Mesendoderm (in vitro differentiated cells): Measurements from ENCODE around the gene THBS1.

Source experiments
- DNase-seq: peaks from one replicate; pipeline ENCODE4 v3.0.0; 2013
- H2AK5ac ChIP-seq: 2 replicates; pipeline ENCODE4 v1.6.1; 2013; ENCODE audit warnings: low read length, inconsistent platforms
- H2BK120ac ChIP-seq: 2 replicates; pipeline ENCODE4 v1.6.1; 2013; ENCODE audit warnings: low read depth, mild to moderate bottlenecking, low read length, moderate library complexity, mixed read lengths
- H2BK15ac ChIP-seq: replicated peaks from 2 replicates; pipeline ENCODE4 v1.6.1; 2013; ENCODE audit warnings: low read depth, mild to moderate bottlenecking, moderate library complexity
- H2BK5ac ChIP-seq: 2 replicates; pipeline ENCODE4 v1.6.1; 2013; ENCODE audit warnings: low read length, inconsistent platforms
- H3K18ac ChIP-seq: 2 replicates; pipeline ENCODE4 v1.6.1; 2013; ENCODE audit warnings: mild to moderate bottlenecking, low read length, mixed read lengths
- H3K23ac ChIP-seq: one replicate; pipeline ENCODE4 v1.6.1; 2013; ENCODE audit warnings: low read length
- H3K27ac ChIP-seq: 2 replicates; pipeline ENCODE4 v1.5.1; 2013; ENCODE audit warnings: low read depth, mild to moderate bottlenecking, inconsistent platforms, low read length, moderate library complexity
- H3K27me3 ChIP-seq: 2 replicates; pipeline ENCODE4 v1.6.1; 2013; ENCODE audit warnings: low read length, control low read depth, mild to moderate bottlenecking, inconsistent platforms; ENCODE audit not compliant: insufficient read depth, poor library complexity
- H3K36me3 ChIP-seq: 2 replicates; pipeline ENCODE4 v1.6.1; 2013; ENCODE audit warnings: low read length, inconsistent platforms; ENCODE audit not compliant: control insufficient read depth, insufficient read depth
- H3K4ac ChIP-seq: one replicate; pipeline ENCODE4 v1.6.1; 2013; ENCODE audit warnings: low read depth, mild to moderate bottlenecking, low read length, moderate library complexity
- H3K4me1 ChIP-seq: 2 replicates; pipeline ENCODE4 v1.6.1; 2013; ENCODE audit warnings: low read depth, low read length, inconsistent platforms; ENCODE audit not compliant: control insufficient read depth
- H3K4me2 ChIP-seq: 2 replicates; pipeline ENCODE4 v1.6.1; 2013; ENCODE audit warnings: low read length
- H3K4me3 ChIP-seq: 2 replicates; pipeline ENCODE4 v1.5.1; 2013; ENCODE audit warnings: mild to moderate bottlenecking, low read length
- H3K56ac ChIP-seq: one replicate; pipeline ENCODE4 v1.6.1; 2013; ENCODE audit warnings: low read length
- H3K79me1 ChIP-seq: 2 replicates; pipeline ENCODE4 v1.6.1; 2013; ENCODE audit warnings: low read length, inconsistent platforms
- H3K79me2 ChIP-seq: 2 replicates; pipeline ENCODE4 v1.6.1; 2013; ENCODE audit warnings: mild to moderate bottlenecking, low read length; ENCODE audit not compliant: control insufficient read depth, insufficient read depth
- H3K9ac ChIP-seq: 2 replicates; pipeline ENCODE4 v1.6.1; 2013; ENCODE audit warnings: low read length, inconsistent platforms
- H4K5ac ChIP-seq: one replicate; pipeline ENCODE4 v1.6.1; 2013; ENCODE audit warnings: low read length
- H4K8ac ChIP-seq: one replicate; pipeline ENCODE4 v1.6.1; 2013; ENCODE audit warnings: low read depth, mild to moderate bottlenecking, control low read depth, low read length, moderate library complexity
- WGBS: extraction: QIAGEN DNeasy Blood & Tissue Kit; methylation state at CpG from one replicate; pipeline ENCODE4 v1.1.7; 2013; ENCODE audit warnings: low lambda C conversion rate, missing lambda C conversion rate; ENCODE audit not compliant: insufficient coverage; ENCODE audit errors: extremely low coverage; 5-methylcytosine and 5-hydroxymethylcytosine counted together

The THBS1 gene

DNA sequence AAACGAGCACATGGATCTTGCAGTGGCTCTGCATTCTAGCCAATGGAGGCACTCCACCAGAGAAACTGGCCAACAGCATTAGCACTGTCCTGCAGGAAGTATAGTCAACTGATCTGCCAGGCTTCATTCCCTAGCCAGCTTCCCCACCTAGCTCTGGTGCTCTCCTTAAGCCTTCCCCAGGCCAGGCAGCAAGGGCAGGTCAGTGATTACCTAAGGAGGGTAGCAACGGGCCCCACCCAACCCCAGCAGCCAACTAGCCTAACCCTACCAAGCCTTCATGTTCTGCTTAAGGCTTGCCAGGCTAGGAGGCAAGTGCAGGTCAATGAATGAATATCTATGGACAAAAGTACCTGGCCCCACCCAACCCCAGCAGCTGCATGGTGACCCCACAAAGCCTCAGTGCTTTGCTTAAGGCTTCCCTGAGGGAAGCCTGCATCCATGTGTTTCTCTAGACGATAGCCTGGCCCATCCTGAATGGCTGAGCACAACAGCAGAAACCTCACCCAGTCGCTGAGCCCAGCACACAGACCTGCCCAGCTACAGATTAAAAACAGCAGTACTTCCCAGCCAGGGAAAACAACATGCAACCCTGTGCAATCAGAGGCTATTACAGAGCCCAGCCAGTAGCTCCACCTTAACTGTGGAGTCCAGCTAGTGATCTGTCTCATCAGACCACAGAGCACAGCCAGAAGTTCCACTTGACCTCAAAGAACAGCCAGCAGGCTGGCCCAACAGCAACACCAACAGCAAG, 28.5 kb downstream of the THBS1 start:
- Histone ChIP-seq H3K79me2 (no peaks in the 10 kb centered on the region), H2BK120ac (no peak overlapping the region), H3K36me3 (no peaks in the 10 kb centered on the region), H3K27me3 (no peaks in the 10 kb centered on the region), H3K4ac (no peak overlapping the region), H4K8ac (no peak overlapping the region), H2BK5ac (no peak overlapping the region), H3K56ac (no peak overlapping the region), H3K27ac (no peak overlapping the region), H3K9ac (no peak overlapping the region), H3K23ac (no peak overlapping the region), H3K4me3 (no peak overlapping the region), H3K4me1 (no peaks in the 10 kb centered on the region), H3K4me2 (no peak overlapping the region), H2AK5ac (no peak overlapping the region), H4K5ac (no peak overlapping the region), H3K18ac (no peak overlapping the region), H3K79me1 (no peaks in the 10 kb centered on the region), H2BK15ac (no peak overlapping the region)
- WGBS = no CpG with 5 or more reads among the region's 4 CpGs
- no peak for DNase-seq

DNA sequence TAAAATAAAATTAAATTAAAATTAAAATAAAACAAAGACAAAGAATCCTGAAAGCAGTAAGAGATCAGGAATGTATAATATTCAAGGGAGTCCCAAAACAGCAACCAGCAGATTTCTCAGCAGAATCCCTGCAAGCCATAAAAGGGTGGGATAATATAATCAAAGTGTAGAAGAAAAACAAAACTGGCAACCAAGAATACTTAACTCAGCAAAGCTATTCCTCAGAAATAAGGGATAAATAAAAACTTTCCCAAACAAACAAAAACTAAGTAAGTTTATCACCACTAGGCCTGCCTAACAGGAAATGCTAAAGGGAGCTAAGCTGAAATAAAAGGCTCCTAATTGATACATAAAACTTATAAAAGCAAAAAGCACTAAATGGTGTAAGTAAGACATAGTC, 29.8 kb downstream of the THBS1 start:
- Histone ChIP-seq H3K4me3 (no peak overlapping the region), H3K27ac (no peak overlapping the region), H3K79me2 (no peaks in the 10 kb centered on the region), H4K8ac (no peak overlapping the region), H4K5ac (no peak overlapping the region), H3K4me1 (no peaks in the 10 kb centered on the region), H3K4ac (no peak overlapping the region), H2BK120ac (no peak overlapping the region), H2BK15ac (no peak overlapping the region), H2AK5ac (no peak overlapping the region), H3K36me3 (no peaks in the 10 kb centered on the region), H3K79me1 (no peaks in the 10 kb centered on the region), H2BK5ac (no peak overlapping the region), H3K4me2 (no peak overlapping the region), H3K9ac (no peak overlapping the region), H3K23ac (no peak overlapping the region), H3K27me3 (no peaks in the 10 kb centered on the region), H3K56ac (no peak overlapping the region), H3K18ac (no peak overlapping the region)
- no peak for DNase-seq

DNA sequence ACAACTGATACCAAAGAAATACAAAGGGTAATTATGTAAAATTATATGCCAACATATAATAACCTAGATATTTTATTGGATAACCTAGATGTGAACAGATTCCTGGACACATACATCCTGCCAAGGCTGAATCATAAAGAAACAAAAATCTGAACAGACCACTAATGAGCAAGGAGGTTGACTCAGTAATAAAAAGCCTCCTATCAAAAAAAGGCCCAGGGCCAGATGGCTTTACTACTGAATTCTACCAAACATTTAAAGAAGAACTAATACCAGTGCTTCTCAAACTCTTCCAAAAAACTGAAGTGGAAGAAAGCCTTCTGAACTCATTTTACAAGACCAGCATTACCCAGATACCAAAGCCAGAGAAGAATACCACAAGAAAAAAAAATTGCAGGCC, 32.4 kb downstream of the THBS1 start:
- no peak overlapping the region for H4K5ac ChIP-seq
- DNase-seq = no peak

DNA sequence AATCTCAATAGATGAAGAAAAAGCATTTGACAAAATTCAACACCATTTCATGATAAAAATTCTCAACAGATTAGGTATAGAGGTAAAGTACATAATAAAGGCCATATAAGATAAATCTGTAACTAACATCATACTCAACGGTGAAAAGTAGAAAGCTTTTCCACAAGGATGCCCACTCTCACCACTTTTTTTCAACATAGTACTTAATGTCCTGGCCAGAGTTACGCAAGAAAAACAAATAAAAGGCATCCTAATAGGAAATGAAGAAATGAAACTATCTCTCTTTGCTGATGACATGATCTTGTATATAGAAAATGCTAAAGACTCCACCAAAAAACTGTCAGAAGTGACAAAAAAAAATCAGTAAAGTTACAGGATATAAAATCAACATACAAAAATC, 33.0 kb downstream of the THBS1 start:
- no peak for DNase-seq
- H3K79me2 ChIP-seq = no peaks in the 10 kb centered on the region
- no peak overlapping the region for H2AK5ac ChIP-seq
- H3K4me3 ChIP-seq = no peak overlapping the region
- H4K8ac ChIP-seq = no peak overlapping the region
- H3K27ac ChIP-seq = no peak overlapping the region
- no peak overlapping the region for H3K9ac ChIP-seq
- H2BK5ac ChIP-seq = no peak overlapping the region
- H2BK15ac ChIP-seq = no peak overlapping the region
- H4K5ac ChIP-seq = no peak overlapping the region
- no peak overlapping the region for H3K18ac ChIP-seq
- no peak overlapping the region for H3K4ac ChIP-seq
- H3K36me3 ChIP-seq = no peaks in the 10 kb centered on the region
- H3K79me1 ChIP-seq = no peaks in the 10 kb centered on the region
- H2BK120ac ChIP-seq = no peak overlapping the region
- H3K4me2 ChIP-seq = no peak overlapping the region
- H3K56ac ChIP-seq = no peak overlapping the region
- no peaks in the 10 kb centered on the region for H3K27me3 ChIP-seq
- whole genome bisulfite sequencing = no CpG with 5 or more reads among the region's 2 CpGs
- no peaks in the 10 kb centered on the region for H3K4me1 ChIP-seq
- no peak overlapping the region for H3K23ac ChIP-seq

More for the DNA sequence above, 32.4 kb downstream of the THBS1 start:
- H3K79me2 ChIP-seq = no peaks in the 10 kb centered on the region
- no peak overlapping the region for H3K27ac ChIP-seq
- H2BK5ac ChIP-seq = no peak overlapping the region
- no peak overlapping the region for H3K4me3 ChIP-seq
- H3K4ac ChIP-seq = no peak overlapping the region
- H3K4me2 ChIP-seq = no peak overlapping the region
- no peaks in the 10 kb centered on the region for H3K4me1 ChIP-seq
- H3K79me1 ChIP-seq = no peaks in the 10 kb centered on the region
- no peak overlapping the region for H2BK120ac ChIP-seq
- no peak overlapping the region for H3K18ac ChIP-seq
- no peak overlapping the region for H3K9ac ChIP-seq
- no peak overlapping the region for H3K23ac ChIP-seq
- no peaks in the 10 kb centered on the region for H3K27me3 ChIP-seq
- H4K8ac ChIP-seq = no peak overlapping the region
- H2AK5ac ChIP-seq = no peak overlapping the region
- no peaks in the 10 kb centered on the region for H3K36me3 ChIP-seq
- H3K56ac ChIP-seq = no peak overlapping the region
- H2BK15ac ChIP-seq = no peak overlapping the region

DNA sequence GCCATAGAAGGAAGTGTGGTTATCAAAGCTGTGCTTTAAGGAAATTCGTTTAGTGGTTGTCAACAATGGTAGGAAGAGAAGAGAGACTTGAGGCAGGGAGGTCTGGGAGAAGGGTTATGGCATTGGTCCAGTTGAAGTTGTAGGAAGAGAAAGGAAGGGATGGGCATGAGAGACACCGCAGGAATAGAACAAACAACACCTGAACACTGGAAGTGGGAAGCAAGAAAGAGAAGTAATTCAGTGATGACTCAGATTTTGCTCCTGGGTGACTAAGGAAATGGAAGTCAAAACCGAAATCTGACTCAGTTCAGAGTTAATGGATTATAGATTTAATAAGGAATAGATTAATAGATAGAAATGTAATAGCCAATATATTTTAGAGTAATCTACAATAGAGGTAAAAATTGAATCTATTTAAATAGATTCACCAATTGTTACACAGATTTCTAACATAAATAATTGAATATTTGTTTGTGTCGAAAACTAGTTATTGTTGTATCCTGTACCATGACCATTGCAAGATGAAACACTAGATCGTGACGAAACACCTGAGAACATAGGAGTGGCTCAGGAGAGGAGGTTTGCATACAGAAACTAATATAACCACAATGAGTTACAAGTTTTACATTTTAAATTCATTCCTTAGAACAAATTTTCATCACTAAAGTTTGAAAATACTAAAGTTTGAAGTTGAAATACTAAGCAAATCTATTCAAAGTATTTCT, 36.0 kb downstream of the THBS1 start:
- no peak overlapping the region for H4K8ac ChIP-seq
- WGBS = no CpG with 5 or more reads among the region's 6 CpGs
- no peak overlapping the region for H2AK5ac ChIP-seq
- H4K5ac ChIP-seq = no peak overlapping the region
- no peaks in the 10 kb centered on the region for H3K79me1 ChIP-seq
- H3K4me1 ChIP-seq = no peaks in the 10 kb centered on the region
- no peaks in the 10 kb centered on the region for H3K79me2 ChIP-seq
- DNase-seq = no peak
- no peak overlapping the region for H3K18ac ChIP-seq
- no peak overlapping the region for H2BK120ac ChIP-seq
- no peak overlapping the region for H3K27ac ChIP-seq
- H3K4ac ChIP-seq = no peak overlapping the region
- H3K9ac ChIP-seq = no peak overlapping the region
- H3K36me3 ChIP-seq = no peaks in the 10 kb centered on the region
- H3K4me3 ChIP-seq = no peak overlapping the region
- H3K56ac ChIP-seq = no peak overlapping the region
- no peaks in the 10 kb centered on the region for H3K27me3 ChIP-seq
- no peak overlapping the region for H3K23ac ChIP-seq
- H2BK5ac ChIP-seq = no peak overlapping the region
- no peak overlapping the region for H3K4me2 ChIP-seq
- H2BK15ac ChIP-seq = no peak overlapping the region
